Measurements from ENCODE around the gene ADGRL1. TPM values are rescaled to one million over a fixed set of nuclear protein-coding genes. Genes with fewer than 3 reads are reported as not detected.

Gene ADGRL1
- total and polyA plus RNA-seq, 10 of the 15 experiments (the other 5 are each of a cell fraction or from before 2014, with no cell fraction given): 0.05 to 4.8 (median 0.71) TPM

DNA sequence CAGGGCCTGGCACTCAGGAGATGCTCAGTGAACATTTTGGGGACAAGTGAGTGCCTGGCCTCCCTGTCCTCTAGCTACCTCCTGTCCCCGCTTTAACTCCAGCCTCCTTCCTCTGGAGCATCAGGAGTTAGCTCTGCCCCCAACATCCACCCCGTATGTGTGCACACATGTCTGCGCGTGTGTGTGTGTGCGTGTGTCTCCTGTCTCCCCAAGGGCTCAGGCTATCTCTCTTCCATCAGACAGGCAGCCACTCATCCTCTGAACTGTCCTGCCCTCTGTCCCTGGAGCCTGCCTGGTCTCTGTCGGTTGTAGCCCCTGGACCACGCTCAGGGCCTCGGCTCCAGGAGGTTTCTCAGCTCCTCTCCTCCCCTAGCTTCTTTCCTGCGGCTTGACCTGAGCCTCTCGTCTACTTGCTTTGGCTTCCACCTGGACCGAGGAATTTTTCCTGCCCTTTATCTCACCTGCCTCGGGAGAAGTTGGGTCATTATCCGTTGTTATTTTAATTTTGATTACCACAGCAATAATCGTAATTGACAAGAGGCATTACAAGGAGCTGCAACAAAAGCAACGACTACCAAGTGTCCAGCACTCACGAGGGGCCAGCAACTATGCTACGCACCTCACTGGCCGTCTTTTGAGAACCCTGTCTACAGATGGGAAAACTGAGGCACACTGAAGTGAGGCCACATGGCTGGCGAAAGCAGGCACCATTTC, 37.6 kb downstream of the ADGRL1 start:
- H3K4me3 ChIP-seq: no peak overlapping the region
- no peak overlapping the region for H3K9ac ChIP-seq (ENCODE audit: control insufficient read depth, insufficient read depth, low read length)
- no peaks in the 10 kb centered on the region for H3K9me3 ChIP-seq (replicated peaks; ENCODE audit: control insufficient read depth, insufficient read depth, low read length)
- no peak overlapping the region for H3K4me2 ChIP-seq (ENCODE audit: control insufficient read depth, insufficient read depth)
- no peaks in the 10 kb centered on the region for H3K79me2 ChIP-seq (ENCODE audit: control insufficient read depth, insufficient read depth, low read length)
- no peak overlapping the region for H3K27ac ChIP-seq (ENCODE audit: control insufficient read depth, insufficient read depth)
- ATAC-seq (no peak), FAIRE-seq (no peak), DNase-seq (ENCODE audit: low read depth, low spot score) (no peak)
- H3K4me1 ChIP-seq (ENCODE audit: control insufficient read depth, insufficient read depth, low read length): peaks cover 8% of the 10 kb centered on the region; the same call in 1 of the 2 replicates
- CTCF ChIA-PET: interaction anchor here (0.7 to 1.7 kb wide), 2 partner anchors 32 to 311 kb away, joined by 4 read pairs; partner anchors contain the start of gene ASF1B
- BruUV-seq (replicated peaks): no TSS peak
- TF ChIP-seq JUNB (IDR thresholded peaks at IDR 0.05) (no peak), CBX3 (IDR thresholded peaks at IDR 0.05; ENCODE audit: borderline replicate concordance, low read depth) (no peak), NRF1 (conservative IDR thresholded peaks at IDR 0.05; ENCODE audit: low read depth, low read length) (no peak), SMC3 (IDR thresholded peaks at IDR 0.05; ENCODE audit: borderline replicate concordance, low read length) (no peak), ZNF622 (IDR thresholded peaks at IDR 0.05) (no peak), NBN (IDR thresholded peaks at IDR 0.05) (no peak)
- TF ChIP-seq, protein P1, sequence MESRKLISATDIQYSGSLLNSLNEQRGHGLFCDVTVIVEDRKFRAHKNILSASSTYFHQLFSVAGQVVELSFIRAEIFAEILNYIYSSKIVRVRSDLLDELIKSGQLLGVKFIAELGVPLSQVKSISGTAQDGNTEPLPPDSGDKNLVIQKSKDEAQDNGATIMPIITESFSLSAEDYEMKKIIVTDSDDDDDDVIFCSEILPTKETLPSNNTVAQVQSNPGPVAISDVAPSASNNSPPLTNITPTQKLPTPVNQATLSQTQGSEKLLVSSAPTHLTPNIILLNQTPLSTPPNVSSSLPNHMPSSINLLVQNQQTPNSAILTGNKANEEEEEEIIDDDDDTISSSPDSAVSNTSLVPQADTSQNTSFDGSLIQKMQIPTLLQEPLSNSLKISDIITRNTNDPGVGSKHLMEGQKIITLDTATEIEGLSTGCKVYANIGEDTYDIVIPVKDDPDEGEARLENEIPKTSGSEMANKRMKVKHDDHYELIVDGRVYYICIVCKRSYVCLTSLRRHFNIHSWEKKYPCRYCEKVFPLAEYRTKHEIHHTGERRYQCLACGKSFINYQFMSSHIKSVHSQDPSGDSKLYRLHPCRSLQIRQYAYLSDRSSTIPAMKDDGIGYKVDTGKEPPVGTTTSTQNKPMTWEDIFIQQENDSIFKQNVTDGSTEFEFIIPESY (IDR thresholded peaks at IDR 0.05): no peak
- intact Hi-C loops (cut with micrococcal nuclease; ENCODE audit: unreplicated experiment): no loop called here
- no peaks in the 10 kb centered on the region for H3K36me3 ChIP-seq (ENCODE audit: control insufficient read depth in 2 of 2, insufficient read depth in 2 of 2, low read length in 1 of 2)
- RAD21 ChIA-PET (ENCODE audit: unreplicated experiment): no interaction called here
- H2AFZ ChIP-seq (ENCODE audit: control insufficient read depth, low read depth, low read length): no peak overlapping the region
- 70% methylated on average over 19 of the region's 19 CpGs for WGBS (ENCODE audit: insufficient coverage, insufficient replicate concordance, low lambda C conversion rate, missing lambda C conversion rate)
- H3K27me3 ChIP-seq (replicated peaks in 1 of 2; ENCODE audit: control insufficient read depth in 2 of 2, insufficient read depth in 2 of 2, low read length in 1 of 2): no peaks in the 10 kb centered on the region
- POLR2A ChIA-PET: interaction anchor here (0.5 kb wide), 1 partner anchor 64 kb away, joined by 4 read pairs; no protein-coding TSS in a partner anchor
- H4K20me1 ChIP-seq (ENCODE audit: control insufficient read depth, insufficient read depth): no peaks in the 10 kb centered on the region
- in situ Hi-C loops (cut with MboI): no loop called here
- SMC1A ChIA-PET (ENCODE audit: uncharacterized antibody, unreplicated experiment): interaction anchor here (1.3 kb wide), 1 partner anchor 32 kb away, joined by 3 read pairs; the partner anchor contains the start of gene ASF1B

All from GM12878 (cell line).